HUES64 (cell line): ENCODE results near the gene HAUS1.
A peak's percentile ranks its signal among the peaks of the same experiment; 100 is the strongest.
"Not testable (repeated sequence)": the region's sequence is repeated elsewhere in the genome, so short reads cannot be mapped to it uniquely, and the experiment has no call there.

ENCODE experiments used
- H3K27ac ChIP-seq: 2 replicates; pipeline ENCODE4 v1.7.0; 2013; ENCODE audit warnings: low read depth, low read length, inconsistent platforms
- H3K27me3 ChIP-seq: 2 replicates; pipeline ENCODE4 v1.6.1; 2013; ENCODE audit warnings: mild to moderate bottlenecking, low read length; ENCODE audit not compliant: insufficient read depth
- H3K36me3 ChIP-seq: 2 replicates; pipeline ENCODE4 v1.6.1; 2013; ENCODE audit warnings: mild to moderate bottlenecking, low read length; ENCODE audit not compliant: insufficient read depth
- H3K4me1 ChIP-seq: 2 replicates; pipeline ENCODE4 v1.6.1; 2013; ENCODE audit warnings: mild to moderate bottlenecking, low read length, moderate library complexity; ENCODE audit not compliant: insufficient read depth
- H3K4me3 ChIP-seq: 2 replicates; pipeline ENCODE4 v1.5.1; 2013; ENCODE audit warnings: mild to moderate bottlenecking, low read length, moderate library complexity
- H3K9ac ChIP-seq: 2 replicates; pipeline ENCODE4 v1.6.1; 2013; ENCODE audit warnings: mild to moderate bottlenecking, low read depth, low read length
- H3K9me3 ChIP-seq: 2 replicates; pipeline ENCODE4 v1.6.1; 2013; ENCODE audit warnings: low read depth, low read length; ENCODE audit not compliant: insufficient read depth
- WGBS: fragments of 150-250, 120-280 bp; methylation state at CpG from one replicate; pipeline ENCODE4 v1.1.7; 2013; ENCODE audit warnings: missing lambda C conversion rate; 5-methylcytosine and 5-hydroxymethylcytosine counted together

Gene HAUS1

GRCh38 chr18:46095532-46095931, 8.7 kb upstream of the HAUS1 start:
- Histone ChIP-seq H3K4me1 (peaks cover 9% of the 10 kb centered on the region), H3K27me3 (no peaks in the 10 kb centered on the region), H3K4me3 (no peak overlapping the region), H3K36me3 (peaks cover 51% of the 10 kb centered on the region), H3K9ac (no peak overlapping the region), H3K27ac (no peak overlapping the region), H3K9me3 (no peaks in the 10 kb centered on the region)
- 95% methylated on average over 9 of the region's 10 CpGs for WGBS

DNA sequence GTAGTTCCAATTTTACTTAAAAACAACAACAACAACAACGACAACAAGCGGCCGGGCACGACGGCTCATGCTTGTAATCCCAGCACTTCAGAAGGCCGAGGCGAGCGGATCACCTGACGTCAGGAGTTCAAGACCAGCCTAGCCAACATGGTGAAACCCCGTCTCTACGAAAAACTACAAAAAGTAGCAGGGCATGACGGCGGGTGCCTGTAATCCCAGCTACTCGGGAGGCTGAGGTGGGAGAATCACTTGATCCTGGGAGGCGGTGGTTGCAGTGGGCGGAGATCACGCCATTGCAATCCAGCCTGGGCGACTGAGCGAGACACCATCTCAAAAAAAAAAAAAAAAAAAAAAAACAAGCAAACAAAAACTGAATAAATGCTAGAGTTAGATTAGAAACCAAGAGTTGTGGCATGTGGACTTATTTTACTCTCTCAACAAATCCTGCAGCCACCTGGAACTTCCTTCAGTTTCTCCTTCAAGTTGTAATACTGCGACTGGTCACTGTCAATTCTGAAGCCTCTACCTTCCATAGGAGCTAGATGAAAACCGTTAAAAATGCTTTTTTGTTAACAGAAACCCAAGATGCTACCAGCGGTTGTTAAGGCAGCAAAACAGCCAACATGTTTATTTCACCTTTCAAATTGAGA, 7.4 kb upstream of the HAUS1 start:
- Histone ChIP-seq H3K36me3 (peaks cover 39% of the 10 kb centered on the region), H3K27ac (no peak overlapping the region), H3K4me1 (peaks cover 9% of the 10 kb centered on the region), H3K27me3 (no peaks in the 10 kb centered on the region), H3K4me3 (peak overlapping the region; percentile 95), H3K9ac (peak overlapping the region; percentile 97; the same call in 1 of the 2 replicates), H3K9me3 (no peaks in the 10 kb centered on the region)
- 40% methylated on average over 20 of the region's 22 CpGs for WGBS

DNA sequence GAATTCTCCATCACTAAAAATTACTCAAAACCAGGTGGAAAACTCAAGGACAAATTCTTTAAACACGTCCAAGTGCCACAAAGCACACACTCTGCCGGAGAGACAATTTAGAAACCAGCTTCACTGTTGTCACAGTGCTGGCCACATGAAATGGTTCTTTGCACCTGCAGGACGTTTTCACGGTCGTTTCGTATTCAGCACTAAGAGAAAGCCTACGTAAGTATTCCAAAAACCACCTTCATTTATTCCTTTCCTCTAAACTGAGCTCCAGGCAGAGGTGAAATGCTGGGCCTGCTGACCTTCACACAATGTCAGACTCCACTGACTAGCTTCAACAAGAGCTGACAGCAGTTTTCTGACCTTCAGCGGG, 6.8 kb upstream of the HAUS1 start:
- Histone ChIP-seq H3K4me3 (peak overlapping the region; percentile 95), H3K4me1 (peaks cover 9% of the 10 kb centered on the region), H3K27me3 (no peaks in the 10 kb centered on the region), H3K27ac (peak overlapping the region; percentile 95; the same call in 1 of the 2 replicates), H3K9me3 (no peaks in the 10 kb centered on the region), H3K9ac (peak overlapping the region; percentile 97), H3K36me3 (peaks cover 33% of the 10 kb centered on the region)
- WGBS: 1% methylated on average over 8 of the region's 8 CpGs

- no peaks in the 10 kb centered on the region for H3K9me3 ChIP-seq
Measured at GRCh38 chr18:46097801-46098615, 6.2 kb upstream of the HAUS1 start, which contains the start of gene ATP5F1A. Gene ATP5F1A (minus strand): TSS chr18:46098296. CDS start chr18:46098231, 65 bp downstream.

GRCh38 chr18:46098616-46098933, 5.6 kb upstream of the HAUS1 start:
- peak overlapping the region; percentile 95 for H3K4me3 ChIP-seq

More at GRCh38 chr18:46097801-46098615, 6.2 kb upstream of the HAUS1 start, which contains the start of gene ATP5F1A:
- Histone ChIP-seq H3K27me3 (no peaks in the 10 kb centered on the region), H3K27ac (peak within 1 kb of the TSS; percentile 95), H3K9ac (peak within 1 kb of the TSS; percentile 97), H3K36me3 (peaks cover 27% of the 10 kb centered on the region), H3K4me3 (peak within 1 kb of the TSS; percentile 95), H3K4me1 (peaks cover 9% of the 10 kb centered on the region)
- under 1% methylated on average over 48 of the region's 53 CpGs for WGBS

GRCh38 chr18:46099463-46099862, 4.7 kb upstream of the HAUS1 start:
- Histone ChIP-seq H3K27me3 (no peaks in the 10 kb centered on the region), H3K9ac (no peak overlapping the region), H3K36me3 (peaks cover 12% of the 10 kb centered on the region), H3K4me3 (no peak overlapping the region), H3K27ac (no peak overlapping the region), H3K4me1 (peaks cover 9% of the 10 kb centered on the region), H3K9me3 (no peaks in the 10 kb centered on the region)
- WGBS: 95% methylated on average over 8 of the region's 8 CpGs

More at GRCh38 chr18:46098616-46098933, 5.6 kb upstream of the HAUS1 start:
- Histone ChIP-seq H3K4me1 (peaks cover 9% of the 10 kb centered on the region), H3K9ac (peak overlapping the region; percentile 97), H3K36me3 (peaks cover 21% of the 10 kb centered on the region), H3K27me3 (no peaks in the 10 kb centered on the region), H3K27ac (peak overlapping the region; percentile 77), H3K9me3 (no peaks in the 10 kb centered on the region)
- WGBS: 10% methylated on average over 16 of the region's 16 CpGs

GRCh38 chr18:46109386-46109785, 5.2 kb downstream of the HAUS1 start:
- Histone ChIP-seq H3K27ac (no peak overlapping the region), H3K27me3 (no peaks in the 10 kb centered on the region), H3K4me1 (no peaks in the 10 kb centered on the region), H3K9me3 (no peaks in the 10 kb centered on the region), H3K4me3 (no peak overlapping the region), H3K9ac (no peak overlapping the region), H3K36me3 (peaks cover 64% of the 10 kb centered on the region)
- 89% methylated on average over 5 of the region's 5 CpGs for WGBS

- Histone ChIP-seq H3K4me1 (no peaks in the 10 kb centered on the region), H3K9me3 (no peaks in the 10 kb centered on the region), H3K27me3 (no peaks in the 10 kb centered on the region), H3K27ac (no peak overlapping the region), H3K4me3 (no peak overlapping the region), H3K36me3 (peaks cover 72% of the 10 kb centered on the region), H3K9ac (no peak overlapping the region)
- 89% methylated on average over 3 of the region's 3 CpGs for WGBS
Measured at GRCh38 chr18:46110406-46110805, 6.2 kb downstream of the HAUS1 start.

DNA sequence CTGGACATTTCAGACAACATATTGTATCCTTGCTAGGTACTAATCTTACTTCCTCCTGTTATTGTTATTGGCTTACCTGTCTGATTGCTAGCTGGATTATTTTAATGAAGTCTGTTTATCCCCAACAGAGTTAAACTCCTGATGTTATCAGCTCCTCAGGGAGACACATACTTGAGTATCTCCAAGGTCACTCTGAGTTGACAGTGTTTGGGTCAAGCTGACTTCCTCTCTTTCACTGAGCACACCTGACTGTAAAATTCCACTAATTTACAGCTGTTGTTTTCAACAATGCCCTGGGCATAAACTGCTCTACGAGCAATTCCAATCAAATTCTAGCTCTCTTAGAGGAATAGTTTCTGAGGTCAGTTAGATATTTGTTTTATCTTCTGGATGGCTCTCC, 9.6 kb downstream of the HAUS1 start:
- WGBS: 100% methylated on average over 1 of the region's 1 CpG
- H3K4me3 ChIP-seq: no peak overlapping the region
- no peak overlapping the region for H3K27ac ChIP-seq
- peaks cover 57% of the 10 kb centered on the region for H3K36me3 ChIP-seq
- H3K4me1 ChIP-seq: no peaks in the 10 kb centered on the region
- no peak overlapping the region for H3K9ac ChIP-seq
- no peaks in the 10 kb centered on the region for H3K9me3 ChIP-seq
- H3K27me3 ChIP-seq: no peaks in the 10 kb centered on the region

DNA sequence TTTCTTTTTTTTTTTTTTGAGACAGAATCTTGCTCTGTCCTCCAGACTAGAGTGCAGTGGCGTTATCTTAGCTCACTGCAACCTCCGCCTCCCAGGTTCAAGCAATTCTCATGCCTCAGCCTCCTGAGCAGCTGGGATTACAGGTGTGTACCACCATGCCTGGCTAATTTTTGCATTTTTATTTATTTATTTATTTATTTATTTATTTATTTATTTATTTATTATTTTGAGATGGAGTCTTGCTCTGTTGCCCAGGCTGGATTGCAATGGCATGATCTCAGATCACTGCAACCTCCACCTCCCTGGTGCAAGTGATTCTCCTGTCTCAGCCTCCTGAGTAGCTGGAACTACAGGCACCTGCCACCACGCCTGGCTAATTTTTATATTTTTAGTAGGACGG, 22.4 kb downstream of the HAUS1 start:
- not testable (repeated sequence) for H3K9ac ChIP-seq, H3K4me3 ChIP-seq, H3K9me3 ChIP-seq, H3K4me1 ChIP-seq, H3K27ac ChIP-seq, H3K27me3 ChIP-seq
- WGBS: over 99% methylated on average over 4 of the region's 4 CpGs
- peaks cover 81% of the 10 kb centered on the region for H3K36me3 ChIP-seq

- H3K36me3 ChIP-seq: peaks cover 50% of the 10 kb centered on the region
- no peak overlapping the region for H3K27ac ChIP-seq
- 92% methylated on average over 2 of the region's 2 CpGs for WGBS
Measured at GRCh38 chr18:46130061-46130460, 25.9 kb downstream of the HAUS1 start.

More at GRCh38 chr18:46130061-46130460, 25.9 kb downstream of the HAUS1 start:
- Histone ChIP-seq H3K9ac (no peak overlapping the region), H3K4me3 (no peak overlapping the region), H3K4me1 (peaks cover 3% of the 10 kb centered on the region; the same call in 1 of the 2 replicates), H3K27me3 (no peaks in the 10 kb centered on the region), H3K9me3 (no peaks in the 10 kb centered on the region)
